NT2/D1 (cell line): ENCODE data around the gene TXNRD1.
"Not testable (repeated sequence)": the region's sequence is repeated elsewhere in the genome, so short reads cannot be mapped to it uniquely, and the experiment has no call there.

Experiments used
- SUZ12 ChIP-seq: IDR thresholded peaks from 2 replicates; pipeline ENCODE4 v1.6.1; 2011; ENCODE audit not compliant: insufficient read length, insufficient read depth; ENCODE audit errors: extremely low read depth
- YY1 ChIP-seq: IDR thresholded peaks from 2 replicates; pipeline ENCODE4 v1.6.1; 2011; ENCODE audit not compliant: insufficient read length, insufficient read depth
- ZNF274 ChIP-seq: IDR thresholded peaks from 2 replicates; pipeline ENCODE4 v1.6.1; 2011; ENCODE audit warnings: mild to moderate bottlenecking, low read depth, low read length

GRCh38 chr12:104322533-104322932, 107.0 kb downstream of the TXNRD1 start:
- TF ChIP-seq YY1, SUZ12, ZNF274: not testable (repeated sequence)
